Activated T-cell treated with anti-CD3 and anti-CD28 coated beads, Interleukin-2, amount 50 U/mL, for 24 hours (primary cell): ENCODE data around the gene PAX1.

Source experiments
- DNase-seq: peaks from one replicate; pipeline ENCODE4 v3.0.0-alpha.2; 2020
- H3K27ac Mint-ChIP-seq: 2 replicates; pipeline ENCODE4 v1.8.0; 2020; ENCODE audit warnings: mild to moderate bottlenecking, mixed read lengths
- H3K27me3 Mint-ChIP-seq: 2 replicates; pipeline ENCODE4 v1.8.0; 2020; ENCODE audit warnings: mixed read lengths
- H3K36me3 Mint-ChIP-seq: 2 replicates; pipeline ENCODE4 v1.8.0; 2020; ENCODE audit warnings: low read depth, mixed read lengths
- H3K4me1 Mint-ChIP-seq: 2 replicates; pipeline ENCODE4 v1.8.0; 2020; ENCODE audit warnings: low read depth, mixed read lengths
- H3K4me3 Mint-ChIP-seq: 2 replicates; pipeline ENCODE4 v1.8.0; 2020; ENCODE audit warnings: mild to moderate bottlenecking, moderate library complexity, mixed read lengths
- H3K9me3 Mint-ChIP-seq: 2 replicates; pipeline ENCODE4 v1.8.0; 2020; ENCODE audit warnings: mixed read lengths

The PAX1 gene

GRCh38 chr20:21741266-21741665 is 35.8 kb downstream of the PAX1 start:
- Mint-ChIP-seq H3K4me3 (no peak overlapping the region), H3K36me3 (no peaks in the 10 kb centered on the region), H3K9me3 (peaks cover 8% of the 10 kb centered on the region), H3K4me1 (no peaks in the 10 kb centered on the region), H3K27me3 (no peaks in the 10 kb centered on the region), H3K27ac (no peak overlapping the region)
- no peak for DNase-seq

GRCh38 chr20:21762646-21763045 is 57.2 kb downstream of the PAX1 start:
- Mint-ChIP-seq H3K4me1 (no peaks in the 10 kb centered on the region), H3K4me3 (no peak overlapping the region), H3K9me3 (peaks cover 2% of the 10 kb centered on the region), H3K36me3 (no peaks in the 10 kb centered on the region), H3K27me3 (no peaks in the 10 kb centered on the region), H3K27ac (no peak overlapping the region)
- DNase-seq: no peak

- no peak overlapping the region for H3K4me3 Mint-ChIP-seq
- H3K9me3 Mint-ChIP-seq: no peaks in the 10 kb centered on the region
Measured at GRCh38 chr20:21767200-21767738, 61.8 kb downstream of the PAX1 start.

GRCh38 chr20:21767739-21768223 is 62.3 kb downstream of the PAX1 start:
- Mint-ChIP-seq H3K27ac (no peak overlapping the region), H3K36me3 (no peaks in the 10 kb centered on the region), H3K4me3 (no peak overlapping the region), H3K27me3 (peaks cover 3% of the 10 kb centered on the region), H3K4me1 (no peaks in the 10 kb centered on the region), H3K9me3 (no peaks in the 10 kb centered on the region)
- DNase-seq: no peak

More at GRCh38 chr20:21767200-21767738, 61.8 kb downstream of the PAX1 start:
- Mint-ChIP-seq H3K36me3 (no peaks in the 10 kb centered on the region), H3K27me3 (peaks cover 3% of the 10 kb centered on the region), H3K4me1 (no peaks in the 10 kb centered on the region), H3K27ac (no peak overlapping the region)
- DNase-seq: no peak
